OCI-LY1 (cell line): ENCODE measurements around the gene CEP83.

Experiments
- H2AFZ ChIP-seq: fragments of 200-600 bp; sonication (generic), shearing (Covaris generic); 2 replicates; pipeline ENCODE4 v1.6.0; 2014; ENCODE audit warnings: antibody characterized with exemption, mild to moderate bottlenecking, low read length
- H3F3A ChIP-seq: fragments of 200-600 bp; sonication (generic), shearing (Covaris generic); 2 replicates; pipeline ENCODE4 v1.6.0; 2014; ENCODE audit warnings: mild to moderate bottlenecking, antibody characterized with exemption, low read length, moderate library complexity; ENCODE audit not compliant: insufficient read depth
- H3K27ac ChIP-seq: fragments of 200-600 bp; sonication (generic); 2 replicates; pipeline ENCODE4 v1.5.1; 2014; ENCODE audit warnings: low read length, mixed run types, mild to moderate bottlenecking, low read depth; ENCODE audit not compliant: poor library complexity, severe bottlenecking
- H3K27me3 ChIP-seq: fragments of 200-600 bp; sonication (generic); 2 replicates; pipeline ENCODE4 v1.6.0; 2014; ENCODE audit warnings: antibody characterized with exemption, mild to moderate bottlenecking, low read length, moderate library complexity; ENCODE audit not compliant: insufficient read depth
- H3K36me3 ChIP-seq: fragments of 200-600 bp; sonication (generic); 2 replicates; pipeline ENCODE4 v1.6.1; 2014; ENCODE audit warnings: mild to moderate bottlenecking, antibody characterized with exemption, low read length, moderate library complexity, mixed read lengths; ENCODE audit not compliant: insufficient read depth
- H3K4me1 ChIP-seq: fragments of 200-600 bp; sonication (generic); 2 replicates; pipeline ENCODE4 v1.5.1; 2014; ENCODE audit warnings: mild to moderate bottlenecking, low read length, moderate library complexity; ENCODE audit not compliant: insufficient read depth, severe bottlenecking
- H3K4me2 ChIP-seq: fragments of 200-600 bp; sonication (generic), shearing (Covaris generic); 2 replicates; pipeline ENCODE4 v1.6.1; 2014; ENCODE audit warnings: low read length
- H3K4me3 ChIP-seq: fragments of 200-600 bp; sonication (generic); 2 replicates; pipeline ENCODE4 v1.5.1; 2014; ENCODE audit warnings: low read length, low read depth, mild to moderate bottlenecking, mixed read lengths; ENCODE audit not compliant: poor library complexity, severe bottlenecking
- H3K79me2 ChIP-seq: fragments of 200-600 bp; shearing (Covaris generic); 2 replicates; pipeline ENCODE4 v1.6.1; 2016; ENCODE audit warnings: mixed run types, low read length, mixed read lengths; ENCODE audit not compliant: insufficient read depth
- H3K9ac ChIP-seq: fragments of 200-600 bp; sonication (generic), shearing (Covaris generic); 2 replicates; pipeline ENCODE4 v1.6.1; 2014; ENCODE audit warnings: mild to moderate bottlenecking, low read length, mixed read lengths
- H3K9me2 ChIP-seq: fragments of 200-600 bp; sonication (generic), shearing (Covaris generic); 2 replicates; pipeline ENCODE4 v1.6.1; 2014; ENCODE audit warnings: low read depth, mild to moderate bottlenecking, low read length, mixed read lengths
- H3K9me3 ChIP-seq: fragments of 200-600 bp; shearing (Covaris generic); 2 replicates; pipeline ENCODE4 v1.6.1; 2014; ENCODE audit warnings: low read length, mixed read lengths
- H4K20me1 ChIP-seq: fragments of 200-600 bp; sonication (generic), shearing (Covaris generic); 2 replicates; pipeline ENCODE4 v1.6.0; 2016; ENCODE audit warnings: mild to moderate bottlenecking, low read length; ENCODE audit not compliant: insufficient read depth
- EZH2 ChIP-seq: fragments of 200-600 bp; sonication (generic), shearing (Covaris generic); IDR thresholded peaks from 2 replicates; pipeline ENCODE4 v1.8.0; 2017; ENCODE audit warnings: borderline replicate concordance, mixed run types, mild to moderate bottlenecking, antibody characterized with exemption, low read length, moderate library complexity, mixed read lengths
- TF ChIP-seq, protein P1 (sequence below): fragments of 200-600 bp; sonication (generic), shearing (Covaris generic); IDR thresholded peaks from 2 replicates; pipeline ENCODE4 v1.5.1; 2017; ENCODE audit warnings: mild to moderate bottlenecking, antibody characterized with exemption, low read length, moderate library complexity, mixed read lengths

The CEP83 gene

GRCh38 chr12:94435511-94435927 lies 24.1 kb downstream of the CEP83 start:
- Histone ChIP-seq H3K9ac (no peak overlapping the region), H2AFZ (no peak overlapping the region), H3K4me3 (no peak overlapping the region), H3F3A (no peaks in the 10 kb centered on the region), H3K9me3 (peaks cover 5% of the 10 kb centered on the region; the same call in 1 of the 2 replicates), H3K27ac (peak overlapping the region; percentile 5), H3K9me2 (no peaks in the 10 kb centered on the region), H3K27me3 (no peaks in the 10 kb centered on the region), H4K20me1 (no peaks in the 10 kb centered on the region), H3K4me1 (peaks cover 21% of the 10 kb centered on the region), H3K4me2 (peak overlapping the region; percentile 4; the same call in 1 of the 2 replicates), H3K79me2 (peaks cover 6% of the 10 kb centered on the region; the same call in 1 of the 2 replicates), H3K36me3 (no peaks in the 10 kb centered on the region; the same call in 1 of the 2 replicates)
- TF ChIP-seq, protein P1, sequence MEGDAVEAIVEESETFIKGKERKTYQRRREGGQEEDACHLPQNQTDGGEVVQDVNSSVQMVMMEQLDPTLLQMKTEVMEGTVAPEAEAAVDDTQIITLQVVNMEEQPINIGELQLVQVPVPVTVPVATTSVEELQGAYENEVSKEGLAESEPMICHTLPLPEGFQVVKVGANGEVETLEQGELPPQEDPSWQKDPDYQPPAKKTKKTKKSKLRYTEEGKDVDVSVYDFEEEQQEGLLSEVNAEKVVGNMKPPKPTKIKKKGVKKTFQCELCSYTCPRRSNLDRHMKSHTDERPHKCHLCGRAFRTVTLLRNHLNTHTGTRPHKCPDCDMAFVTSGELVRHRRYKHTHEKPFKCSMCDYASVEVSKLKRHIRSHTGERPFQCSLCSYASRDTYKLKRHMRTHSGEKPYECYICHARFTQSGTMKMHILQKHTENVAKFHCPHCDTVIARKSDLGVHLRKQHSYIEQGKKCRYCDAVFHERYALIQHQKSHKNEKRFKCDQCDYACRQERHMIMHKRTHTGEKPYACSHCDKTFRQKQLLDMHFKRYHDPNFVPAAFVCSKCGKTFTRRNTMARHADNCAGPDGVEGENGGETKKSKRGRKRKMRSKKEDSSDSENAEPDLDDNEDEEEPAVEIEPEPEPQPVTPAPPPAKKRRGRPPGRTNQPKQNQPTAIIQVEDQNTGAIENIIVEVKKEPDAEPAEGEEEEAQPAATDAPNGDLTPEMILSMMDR: no peak
- TF ChIP-seq EZH2: no peak

- H2AFZ ChIP-seq: no peak overlapping the region
- H3K27me3 ChIP-seq: no peaks in the 10 kb centered on the region
- H3K9ac ChIP-seq: no peak overlapping the region
- no peak overlapping the region for H3K27ac ChIP-seq
- H3K9me3 ChIP-seq: peaks cover 7% of the 10 kb centered on the region; the same call in 1 of the 2 replicates
- no peaks in the 10 kb centered on the region for H4K20me1 ChIP-seq
- H3K4me3 ChIP-seq: no peak overlapping the region
- TF ChIP-seq, protein P1: peak; percentile 49
- no peak for TF ChIP-seq EZH2
- H3K4me1 ChIP-seq: peaks cover 21% of the 10 kb centered on the region
- H3K4me2 ChIP-seq: no peak overlapping the region
- H3K79me2 ChIP-seq: peaks cover 6% of the 10 kb centered on the region; the same call in 1 of the 2 replicates
- H3K36me3 ChIP-seq: peaks cover 3% of the 10 kb centered on the region; the same call in 1 of the 2 replicates
- H3F3A ChIP-seq: no peaks in the 10 kb centered on the region
- H3K9me2 ChIP-seq: no peaks in the 10 kb centered on the region
These were observed 25.5 kb downstream of the CEP83 start for GRCh38 chr12:94434171-94434570.

DNA sequence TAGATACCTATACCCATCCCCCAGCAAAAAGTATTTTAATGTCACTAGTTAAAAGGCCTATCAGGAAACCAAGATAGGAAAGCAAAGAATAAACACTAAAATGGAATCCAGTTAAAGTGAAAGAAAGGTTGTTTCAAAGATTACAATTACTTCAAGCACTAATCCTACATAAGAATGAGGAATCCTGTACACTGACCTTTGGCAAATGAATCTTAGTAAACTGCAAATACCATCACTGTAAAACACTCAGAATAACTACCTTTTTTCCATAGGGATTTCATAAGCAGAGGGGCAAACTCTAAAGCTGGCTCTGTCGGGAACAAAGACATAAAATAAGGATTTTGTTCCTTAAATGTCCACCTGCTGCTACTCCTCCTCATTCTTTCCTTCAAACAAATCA lies 25.9 kb downstream of the CEP83 start:
- Histone ChIP-seq H3K9me2 (no peaks in the 10 kb centered on the region), H3K9ac (no peak overlapping the region), H3K79me2 (peaks cover 6% of the 10 kb centered on the region; the same call in 1 of the 2 replicates), H2AFZ (no peak overlapping the region), H3K4me2 (no peak overlapping the region), H3K9me3 (peaks cover 7% of the 10 kb centered on the region; the same call in 1 of the 2 replicates), H3K27me3 (no peaks in the 10 kb centered on the region), H4K20me1 (no peaks in the 10 kb centered on the region), H3K4me3 (no peak overlapping the region), H3K36me3 (peaks cover 3% of the 10 kb centered on the region; the same call in 1 of the 2 replicates), H3K4me1 (peaks cover 21% of the 10 kb centered on the region), H3K27ac (no peak overlapping the region), H3F3A (no peaks in the 10 kb centered on the region)
- TF ChIP-seq, protein P1: no peak
- TF ChIP-seq EZH2: no peak
